GM23338 (cell line): ENCODE measurements around the gene CASQ2. TPM values are rescaled to one million over a fixed set of nuclear protein-coding genes. Genes with fewer than 3 reads are reported as not detected.

ENCODE experiments used
- ATAC-seq: fragments of 200-7000 bp; cut with Tn5 transposase; 3 replicates; pipeline ENCODE4 v1.9.1; 2020
- DNase-seq: peaks from one replicate; pipeline ENCODE4 v3.0.0-alpha.2; 2015; ENCODE audit warnings: low spot score
- H2AFZ ChIP-seq: fragments of 200-600 bp; sonication (generic); 2 replicates; pipeline ENCODE4 v1.8.0; 2016; ENCODE audit warnings: antibody characterized with exemption, mild to moderate bottlenecking, moderate library complexity
- H3F3A ChIP-seq: fragments of 200-600 bp; sonication (generic); replicated peaks from 2 replicates; pipeline ENCODE4 v1.8.0; 2017; ENCODE audit warnings: antibody characterized with exemption, mixed run types, low read depth
- H3K27ac ChIP-seq: fragments of 200-600 bp; sonication (generic); 2 replicates; pipeline ENCODE4 v1.6.1; 2016; ENCODE audit warnings: low read depth
- H3K27me3 ChIP-seq: fragments of 200-600 bp; sonication (generic); 2 replicates; pipeline ENCODE4 v1.8.0; 2016; ENCODE audit warnings: mild to moderate bottlenecking, mixed run types, moderate library complexity; ENCODE audit not compliant: insufficient read depth
- H3K36me3 ChIP-seq: fragments of 200-600 bp; sonication (generic); 2 replicates; pipeline ENCODE4 v1.8.0; 2016; ENCODE audit warnings: mild to moderate bottlenecking; ENCODE audit not compliant: insufficient read depth
- H3K4me1 ChIP-seq: fragments of 200-600 bp; sonication (generic); 2 replicates; pipeline ENCODE4 v1.8.0; 2016; ENCODE audit warnings: mild to moderate bottlenecking, moderate library complexity; ENCODE audit not compliant: insufficient read depth
- H3K4me2 ChIP-seq: fragments of 200-600 bp; sonication (generic); 2 replicates; pipeline ENCODE4 v1.7.1; 2017; ENCODE audit warnings: mixed run types
- H3K4me3 ChIP-seq: fragments of 200-600 bp; sonication (generic); 2 replicates; pipeline ENCODE4 v1.6.1; 2016; ENCODE audit warnings: mixed run types
- H3K79me2 ChIP-seq: fragments of 200-600 bp; sonication (generic); replicated peaks from 2 replicates; pipeline ENCODE4 v1.8.0; 2017; ENCODE audit warnings: mild to moderate bottlenecking; ENCODE audit not compliant: insufficient read depth
- H3K9me2 ChIP-seq: fragments of 200-600 bp; sonication (generic); 2 replicates; pipeline ENCODE4 v1.8.0; 2017; ENCODE audit not compliant: insufficient read depth
- H4K20me1 ChIP-seq: fragments of 200-600 bp; sonication (generic); replicated peaks from 2 replicates; pipeline ENCODE4 v1.8.0; 2017; ENCODE audit warnings: mild to moderate bottlenecking; ENCODE audit not compliant: insufficient read depth
- H3K27ac Mint-ChIP-seq: 2 replicates; pipeline ENCODE4 v1.8.0; 2020; ENCODE audit warnings: inconsistent platforms, mild to moderate bottlenecking, moderate library complexity, mixed read lengths
- H3K27me3 Mint-ChIP-seq: 3 replicates; pipeline ENCODE4 v1.8.0; 2022; ENCODE audit warnings: low read depth, mild to moderate bottlenecking, moderate library complexity, mixed read lengths, inconsistent platforms; ENCODE audit not compliant: insufficient read depth, poor library complexity
- H3K36me3 Mint-ChIP-seq: 3 replicates; pipeline ENCODE4 v1.8.0; 2021; ENCODE audit warnings: low read depth, mild to moderate bottlenecking, inconsistent platforms, moderate library complexity, mixed read lengths
- H3K4me1 Mint-ChIP-seq: 3 replicates; pipeline ENCODE4 v1.8.0; 2020; ENCODE audit warnings: mild to moderate bottlenecking, inconsistent platforms, mixed read lengths
- H3K4me3 Mint-ChIP-seq: 3 replicates; pipeline ENCODE4 v1.8.0; 2021; ENCODE audit warnings: moderate library complexity, mild to moderate bottlenecking, inconsistent platforms, mixed read lengths
- H3K9me3 Mint-ChIP-seq: 3 replicates; pipeline ENCODE4 v1.8.0; 2020; ENCODE audit warnings: moderate library complexity, mild to moderate bottlenecking, inconsistent platforms, mixed read lengths
- CREB1 ChIP-seq: fragments of 250-450 bp; sonication (Bioruptor Pico); IDR thresholded peaks from 2 replicates; pipeline ENCODE4 v1.5.0; 2020; ENCODE audit warnings: low read depth, mild to moderate bottlenecking, moderate library complexity
- EZH2 ChIP-seq: fragments of 200-600 bp; sonication (generic); IDR thresholded peaks from one replicate; pipeline ENCODE4 v1.8.0; 2017; ENCODE audit warnings: antibody characterized with exemption, mild to moderate bottlenecking, low read depth; ENCODE audit not compliant: unreplicated experiment
- EZH2phosphoT487 ChIP-seq: fragments of 200-600 bp; sonication (generic); IDR thresholded peaks from one replicate; pipeline ENCODE4 v1.8.1; 2018; ENCODE audit warnings: antibody characterized with exemption; ENCODE audit not compliant: unreplicated experiment
- JUNB ChIP-seq: IDR thresholded peaks from one replicate; pipeline ENCODE4 v1.6.1; 2016; ENCODE audit warnings: antibody characterized with exemption; ENCODE audit not compliant: unreplicated experiment
- NANOG ChIP-seq: IDR thresholded peaks from 2 replicates; pipeline ENCODE4 v1.6.1; 2016; ENCODE audit warnings: antibody characterized with exemption, borderline replicate concordance
- POLR2AphosphoS5 ChIP-seq: IDR thresholded peaks from 2 replicates; pipeline ENCODE4 v1.6.1; 2016; ENCODE audit warnings: antibody characterized with exemption, low read depth
- STAT1 ChIP-seq: IDR thresholded peaks from one replicate; pipeline ENCODE4 v1.6.1; 2016; ENCODE audit warnings: antibody characterized with exemption; ENCODE audit not compliant: unreplicated experiment
- ZNF114 ChIP-seq: fragments of 250-450 bp; sonication (Bioruptor Pico); IDR thresholded peaks from 2 replicates; pipeline ENCODE4 v1.5.0; 2020; ENCODE audit warnings: mild to moderate bottlenecking, moderate library complexity
- ZNF331 ChIP-seq: fragments of 250-450 bp; sonication (Bioruptor Pico); IDR thresholded peaks from 2 replicates; pipeline ENCODE4 v1.5.0; 2020; ENCODE audit warnings: low read depth, mild to moderate bottlenecking, moderate library complexity
- polyA plus RNA-seq: library from polyadenylated mRNA; unstranded; fragments of >200 nt; fragmentation: Nextera tagmentation; extraction: Ambion mirVana; gene quantifications from 2 replicates; pipeline ENCODE4 v1.2.1, GENCODE V29; 2016
- total RNA-seq: library from RNA; depleted of rRNA; stranded (reverse); fragments of >200 nt; shearing (Covaris generic); gene quantifications from 2 replicates; pipeline ENCODE4 v1.2.3, GENCODE V29; 2014
- TF ChIP-seq, protein P1 (sequence below), 2 experiments: fragments of 200-600 bp in 1 of 2; sonication (generic) in 1 of 2; conservative IDR thresholded peaks; 2 replicates each; pipeline versions ENCODE4 v1.5.1 to v1.6.1; 2016 to 2017; ENCODE audit warnings: antibody characterized with exemption in 2 of 2, low read depth in 2 of 2, mild to moderate bottlenecking in 2 of 2, moderate library complexity in 1 of 2
- TF ChIP-seq, protein P2 (sequence below): IDR thresholded peaks from one replicate; pipeline ENCODE4 v1.6.1; 2018; ENCODE audit warnings: antibody characterized with exemption; ENCODE audit not compliant: unreplicated experiment
- TF ChIP-seq, protein P3 (sequence below): fragments of 250-450 bp; sonication (Bioruptor Pico); IDR thresholded peaks from 2 replicates; pipeline ENCODE4 v1.5.0; 2020; ENCODE audit warnings: mild to moderate bottlenecking, moderate library complexity
- TF ChIP-seq, protein P4 (sequence below): IDR thresholded peaks from 2 replicates; pipeline ENCODE4 v1.6.1; 2016; ENCODE audit warnings: antibody characterized with exemption

Gene CASQ2
- total and polyA plus RNA-seq, 2 experiments from 2014 or later = not detected

DNA sequence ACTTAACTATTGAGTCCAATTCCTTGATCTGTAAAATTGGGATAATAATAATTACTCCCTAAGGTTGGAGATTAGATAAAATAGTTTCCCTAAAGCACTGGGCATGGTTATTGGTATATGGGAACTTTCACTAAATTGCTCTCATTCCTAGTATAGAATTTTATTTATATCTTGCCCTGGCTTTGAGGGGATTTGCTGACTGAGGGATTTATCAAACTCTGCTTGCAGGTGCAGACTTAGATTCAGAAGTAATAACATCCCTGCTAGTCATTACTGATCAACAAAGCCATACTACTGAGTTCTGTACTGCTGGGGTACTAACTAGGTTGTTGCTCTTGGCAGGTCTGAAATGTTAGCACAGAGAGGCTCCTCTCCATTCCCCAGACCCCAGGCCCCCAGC lies 41.9 kb downstream of the CASQ2 start:
- Mint-ChIP-seq H3K27me3 (no peaks in the 10 kb centered on the region), H3K4me1 (peaks cover 6% of the 10 kb centered on the region), H3K36me3 (no peaks in the 10 kb centered on the region), H3K27ac (no peak overlapping the region), H3K9me3 (no peaks in the 10 kb centered on the region), H3K4me3 (no peak overlapping the region)
- Histone ChIP-seq H3K36me3 (no peaks in the 10 kb centered on the region), H3K27me3 (no peaks in the 10 kb centered on the region), H3K4me1 (no peaks in the 10 kb centered on the region), H4K20me1 (no peaks in the 10 kb centered on the region), H2AFZ (no peak overlapping the region), H3K27ac (no peak overlapping the region), H3K9me2 (0 out of 2 replicates have a peak, but pooled peaks cover 4% of the 10 kb centered on the region), H3K4me3 (no peak overlapping the region), H3F3A (no peaks in the 10 kb centered on the region), H3K79me2 (no peaks in the 10 kb centered on the region), H3K4me2 (no peak overlapping the region)
- TF ChIP-seq ZNF331 (no peak), ZNF114 (no peak), NANOG (no peak), EZH2 (no peak), STAT1 (no peak), POLR2AphosphoS5 (no peak), EZH2phosphoT487 (no peak), JUNB (no peak), CREB1 (no peak)
- TF ChIP-seq, protein P1, sequence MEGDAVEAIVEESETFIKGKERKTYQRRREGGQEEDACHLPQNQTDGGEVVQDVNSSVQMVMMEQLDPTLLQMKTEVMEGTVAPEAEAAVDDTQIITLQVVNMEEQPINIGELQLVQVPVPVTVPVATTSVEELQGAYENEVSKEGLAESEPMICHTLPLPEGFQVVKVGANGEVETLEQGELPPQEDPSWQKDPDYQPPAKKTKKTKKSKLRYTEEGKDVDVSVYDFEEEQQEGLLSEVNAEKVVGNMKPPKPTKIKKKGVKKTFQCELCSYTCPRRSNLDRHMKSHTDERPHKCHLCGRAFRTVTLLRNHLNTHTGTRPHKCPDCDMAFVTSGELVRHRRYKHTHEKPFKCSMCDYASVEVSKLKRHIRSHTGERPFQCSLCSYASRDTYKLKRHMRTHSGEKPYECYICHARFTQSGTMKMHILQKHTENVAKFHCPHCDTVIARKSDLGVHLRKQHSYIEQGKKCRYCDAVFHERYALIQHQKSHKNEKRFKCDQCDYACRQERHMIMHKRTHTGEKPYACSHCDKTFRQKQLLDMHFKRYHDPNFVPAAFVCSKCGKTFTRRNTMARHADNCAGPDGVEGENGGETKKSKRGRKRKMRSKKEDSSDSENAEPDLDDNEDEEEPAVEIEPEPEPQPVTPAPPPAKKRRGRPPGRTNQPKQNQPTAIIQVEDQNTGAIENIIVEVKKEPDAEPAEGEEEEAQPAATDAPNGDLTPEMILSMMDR (conservative IDR thresholded peaks at IDR 0.05; ENCODE audit: low read depth in 2 of 2) = no peak
- TF ChIP-seq, protein P2, sequence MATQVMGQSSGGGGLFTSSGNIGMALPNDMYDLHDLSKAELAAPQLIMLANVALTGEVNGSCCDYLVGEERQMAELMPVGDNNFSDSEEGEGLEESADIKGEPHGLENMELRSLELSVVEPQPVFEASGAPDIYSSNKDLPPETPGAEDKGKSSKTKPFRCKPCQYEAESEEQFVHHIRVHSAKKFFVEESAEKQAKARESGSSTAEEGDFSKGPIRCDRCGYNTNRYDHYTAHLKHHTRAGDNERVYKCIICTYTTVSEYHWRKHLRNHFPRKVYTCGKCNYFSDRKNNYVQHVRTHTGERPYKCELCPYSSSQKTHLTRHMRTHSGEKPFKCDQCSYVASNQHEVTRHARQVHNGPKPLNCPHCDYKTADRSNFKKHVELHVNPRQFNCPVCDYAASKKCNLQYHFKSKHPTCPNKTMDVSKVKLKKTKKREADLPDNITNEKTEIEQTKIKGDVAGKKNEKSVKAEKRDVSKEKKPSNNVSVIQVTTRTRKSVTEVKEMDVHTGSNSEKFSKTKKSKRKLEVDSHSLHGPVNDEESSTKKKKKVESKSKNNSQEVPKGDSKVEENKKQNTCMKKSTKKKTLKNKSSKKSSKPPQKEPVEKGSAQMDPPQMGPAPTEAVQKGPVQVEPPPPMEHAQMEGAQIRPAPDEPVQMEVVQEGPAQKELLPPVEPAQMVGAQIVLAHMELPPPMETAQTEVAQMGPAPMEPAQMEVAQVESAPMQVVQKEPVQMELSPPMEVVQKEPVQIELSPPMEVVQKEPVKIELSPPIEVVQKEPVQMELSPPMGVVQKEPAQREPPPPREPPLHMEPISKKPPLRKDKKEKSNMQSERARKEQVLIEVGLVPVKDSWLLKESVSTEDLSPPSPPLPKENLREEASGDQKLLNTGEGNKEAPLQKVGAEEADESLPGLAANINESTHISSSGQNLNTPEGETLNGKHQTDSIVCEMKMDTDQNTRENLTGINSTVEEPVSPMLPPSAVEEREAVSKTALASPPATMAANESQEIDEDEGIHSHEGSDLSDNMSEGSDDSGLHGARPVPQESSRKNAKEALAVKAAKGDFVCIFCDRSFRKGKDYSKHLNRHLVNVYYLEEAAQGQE = no peak
- TF ChIP-seq, protein P3, sequence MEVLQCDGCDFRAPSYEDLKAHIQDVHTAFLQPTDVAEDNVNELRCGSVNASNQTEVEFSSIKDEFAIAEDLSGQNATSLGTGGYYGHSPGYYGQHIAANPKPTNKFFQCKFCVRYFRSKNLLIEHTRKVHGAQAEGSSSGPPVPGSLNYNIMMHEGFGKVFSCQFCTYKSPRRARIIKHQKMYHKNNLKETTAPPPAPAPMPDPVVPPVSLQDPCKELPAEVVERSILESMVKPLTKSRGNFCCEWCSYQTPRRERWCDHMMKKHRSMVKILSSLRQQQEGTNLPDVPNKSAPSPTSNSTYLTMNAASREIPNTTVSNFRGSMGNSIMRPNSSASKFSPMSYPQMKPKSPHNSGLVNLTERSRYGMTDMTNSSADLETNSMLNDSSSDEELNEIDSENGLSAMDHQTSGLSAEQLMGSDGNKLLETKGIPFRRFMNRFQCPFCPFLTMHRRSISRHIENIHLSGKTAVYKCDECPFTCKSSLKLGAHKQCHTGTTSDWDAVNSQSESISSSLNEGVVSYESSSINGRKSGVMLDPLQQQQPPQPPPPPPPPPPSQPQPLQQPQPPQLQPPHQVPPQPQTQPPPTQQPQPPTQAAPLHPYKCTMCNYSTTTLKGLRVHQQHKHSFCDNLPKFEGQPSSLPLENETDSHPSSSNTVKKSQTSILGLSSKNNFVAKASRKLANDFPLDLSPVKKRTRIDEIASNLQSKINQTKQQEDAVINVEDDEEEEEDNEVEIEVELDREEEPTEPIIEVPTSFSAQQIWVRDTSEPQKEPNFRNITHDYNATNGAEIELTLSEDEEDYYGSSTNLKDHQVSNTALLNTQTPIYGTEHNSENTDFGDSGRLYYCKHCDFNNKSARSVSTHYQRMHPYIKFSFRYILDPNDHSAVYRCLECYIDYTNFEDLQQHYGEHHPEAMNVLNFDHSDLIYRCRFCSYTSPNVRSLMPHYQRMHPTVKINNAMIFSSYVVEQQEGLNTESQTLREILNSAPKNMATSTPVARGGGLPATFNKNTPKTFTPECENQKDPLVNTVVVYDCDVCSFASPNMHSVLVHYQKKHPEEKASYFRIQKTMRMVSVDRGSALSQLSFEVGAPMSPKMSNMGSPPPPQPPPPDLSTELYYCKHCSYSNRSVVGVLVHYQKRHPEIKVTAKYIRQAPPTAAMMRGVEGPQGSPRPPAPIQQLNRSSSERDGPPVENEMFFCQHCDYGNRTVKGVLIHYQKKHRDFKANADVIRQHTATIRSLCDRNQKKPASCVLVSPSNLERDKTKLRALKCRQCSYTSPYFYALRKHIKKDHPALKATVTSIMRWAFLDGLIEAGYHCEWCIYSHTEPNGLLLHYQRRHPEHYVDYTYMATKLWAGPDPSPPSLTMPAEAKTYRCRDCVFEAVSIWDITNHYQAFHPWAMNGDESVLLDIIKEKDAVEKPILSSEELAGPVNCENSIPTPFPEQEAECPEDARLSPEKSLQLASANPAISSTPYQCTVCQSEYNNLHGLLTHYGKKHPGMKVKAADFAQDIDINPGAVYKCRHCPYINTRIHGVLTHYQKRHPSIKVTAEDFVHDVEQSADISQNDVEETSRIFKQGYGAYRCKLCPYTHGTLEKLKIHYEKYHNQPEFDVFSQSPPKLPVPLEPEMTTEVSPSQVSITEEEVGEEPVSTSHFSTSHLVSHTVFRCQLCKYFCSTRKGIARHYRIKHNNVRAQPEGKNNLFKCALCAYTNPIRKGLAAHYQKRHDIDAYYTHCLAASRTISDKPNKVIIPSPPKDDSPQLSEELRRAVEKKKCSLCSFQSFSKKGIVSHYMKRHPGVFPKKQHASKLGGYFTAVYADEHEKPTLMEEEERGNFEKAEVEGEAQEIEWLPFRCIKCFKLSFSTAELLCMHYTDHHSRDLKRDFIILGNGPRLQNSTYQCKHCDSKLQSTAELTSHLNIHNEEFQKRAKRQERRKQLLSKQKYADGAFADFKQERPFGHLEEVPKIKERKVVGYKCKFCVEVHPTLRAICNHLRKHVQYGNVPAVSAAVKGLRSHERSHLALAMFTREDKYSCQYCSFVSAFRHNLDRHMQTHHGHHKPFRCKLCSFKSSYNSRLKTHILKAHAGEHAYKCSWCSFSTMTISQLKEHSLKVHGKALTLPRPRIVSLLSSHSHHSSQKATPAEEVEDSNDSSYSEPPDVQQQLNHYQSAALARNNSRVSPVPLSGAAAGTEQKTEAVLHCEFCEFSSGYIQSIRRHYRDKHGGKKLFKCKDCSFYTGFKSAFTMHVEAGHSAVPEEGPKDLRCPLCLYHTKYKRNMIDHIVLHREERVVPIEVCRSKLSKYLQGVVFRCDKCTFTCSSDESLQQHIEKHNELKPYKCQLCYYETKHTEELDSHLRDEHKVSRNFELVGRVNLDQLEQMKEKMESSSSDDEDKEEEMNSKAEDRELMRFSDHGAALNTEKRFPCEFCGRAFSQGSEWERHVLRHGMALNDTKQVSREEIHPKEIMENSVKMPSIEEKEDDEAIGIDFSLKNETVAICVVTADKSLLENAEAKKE (CRISPR knock-in tag) = no peak
- TF ChIP-seq, protein P4, sequence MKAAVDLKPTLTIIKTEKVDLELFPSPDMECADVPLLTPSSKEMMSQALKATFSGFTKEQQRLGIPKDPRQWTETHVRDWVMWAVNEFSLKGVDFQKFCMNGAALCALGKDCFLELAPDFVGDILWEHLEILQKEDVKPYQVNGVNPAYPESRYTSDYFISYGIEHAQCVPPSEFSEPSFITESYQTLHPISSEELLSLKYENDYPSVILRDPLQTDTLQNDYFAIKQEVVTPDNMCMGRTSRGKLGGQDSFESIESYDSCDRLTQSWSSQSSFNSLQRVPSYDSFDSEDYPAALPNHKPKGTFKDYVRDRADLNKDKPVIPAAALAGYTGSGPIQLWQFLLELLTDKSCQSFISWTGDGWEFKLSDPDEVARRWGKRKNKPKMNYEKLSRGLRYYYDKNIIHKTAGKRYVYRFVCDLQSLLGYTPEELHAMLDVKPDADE = no peak
- ATAC-seq = no peak
- DNase-seq = no peak
